K562 (cell line): ENCODE data around the gene HES4. TPM values are rescaled to one million over a fixed set of nuclear protein-coding genes. Genes with fewer than 3 reads are reported as not detected.

Experiments
- ZNF407 ChIP-seq: fragments of 450-650 bp; IDR thresholded peaks from 2 replicates; pipeline ENCODE4 v1.6.1; 2016; ENCODE audit warnings: low read depth
- polyA plus RNA-seq, 8 experiments: library from polyadenylated mRNA; depleted of rRNA in 4 of 8; stranded (reverse) in 5 of 8; unstranded in 3 of 8; fragments of >200 nt; fragmentation: Nextera tagmentation in 2 of 8; fragmentation: Illumina TruSeq in 1 of 8; extraction: Ambion mirVana in 2 of 8; extraction: Trizol in 1 of 8; gene quantifications; 2 replicates each; pipeline versions ENCODE4 v1.2.1 to v1.2.3, GENCODE V29; 2011 to 2014; ENCODE audit warnings: inconsistent platforms in 1 of 8, missing spikeins in 1 of 8
- total RNA-seq, 7 experiments: library from RNA; depleted of rRNA in 6 of 7; stranded (reverse); fragments of >200 nt in 6 of 7; fragmentation: Illumina TruSeq in 2 of 7; extraction: Trizol in 2 of 7; gene quantifications; 2 replicates each; pipeline versions ENCODE4 v1.2.1 to v1.2.3, GENCODE V29; 2011 to 2021; ENCODE audit warnings: low replicate concordance in 1 of 7

The HES4 gene
- total and polyA plus RNA-seq, 9 of the 15 experiments (the other 6 are each of a cell fraction or from before 2014, with no cell fraction given) = 0.21 to 43.7 (median 5.3) TPM; not detected in 2

DNA sequence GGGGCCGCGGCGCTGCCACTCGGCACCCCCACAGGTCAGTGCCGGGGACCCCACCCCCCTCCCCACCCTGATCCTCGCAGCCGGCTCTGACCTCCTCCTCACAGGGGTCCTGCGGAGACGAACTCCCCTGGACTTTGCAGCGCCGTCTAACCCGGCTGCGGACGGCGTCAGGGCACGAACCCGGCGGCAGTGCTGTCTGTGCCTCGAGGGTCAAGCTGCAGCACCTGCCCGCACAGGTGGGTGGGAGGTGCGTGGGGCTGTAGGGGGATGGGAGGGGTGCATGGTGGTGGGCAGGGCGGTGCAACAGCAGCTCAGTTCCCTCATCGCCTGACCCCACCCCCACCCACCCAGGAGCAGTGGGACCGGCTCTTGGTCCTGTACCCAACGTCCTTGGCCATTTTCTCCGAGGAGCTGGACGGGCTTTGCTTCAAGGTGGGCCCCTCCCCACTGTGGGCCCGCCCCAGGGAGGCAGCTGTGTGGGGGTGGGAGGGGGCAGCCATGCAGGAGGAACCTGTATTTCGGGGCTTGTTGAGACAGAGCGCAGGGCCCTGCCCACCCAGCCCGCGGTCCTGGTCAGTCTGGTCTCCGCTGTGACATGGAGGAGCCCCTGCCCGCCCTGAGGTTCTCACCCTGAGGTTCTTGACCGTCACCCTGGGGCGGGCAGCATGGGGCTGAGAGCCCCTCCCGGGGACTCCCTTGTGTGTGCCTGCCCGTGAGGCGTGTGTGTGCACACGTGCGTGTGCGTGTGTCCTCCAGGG lies 28.7 kb downstream of the HES4 start (continued):
- TF ChIP-seq ZNF407 = no peak
